Measurements from ENCODE around the gene RASA3. TPM values are rescaled to one million over a fixed set of nuclear protein-coding genes. Genes with fewer than 3 reads are reported as not detected.
A peak's percentile ranks its signal among the peaks of the same experiment; 100 is the strongest.
"Not testable (repeated sequence)": the region's sequence is repeated elsewhere in the genome, so short reads cannot be mapped to it uniquely, and the experiment has no call there.

RASA3 gene
- total RNA-seq, 1 experiment from 2014 or later = 22.8 TPM

- no peak for DNase-seq (ENCODE audit: low read depth)
These were observed 50.4 kb downstream of the RASA3 start for GRCh38 chr13:114081761-114082681.

- DNase-seq (ENCODE audit: low read depth) = no peak
These were observed 51.5 kb downstream of the RASA3 start for GRCh38 chr13:114080739-114081561.

GRCh38 chr13:114079601-114080536 lies 52.6 kb downstream of the RASA3 start:
- no peak for DNase-seq (ENCODE audit: low read depth)

GRCh38 chr13:114078461-114079451 lies 53.7 kb downstream of the RASA3 start:
- no peak for DNase-seq (ENCODE audit: low read depth)

- no peak for DNase-seq (ENCODE audit: low read depth)
These were observed 54.5 kb downstream of the RASA3 start for GRCh38 chr13:114077933-114078325.

- DNase-seq (ENCODE audit: low read depth) = no peak
These were observed 55.1 kb downstream of the RASA3 start for GRCh38 chr13:114077099-114077932.

GRCh38 chr13:114076329-114077090 lies 55.9 kb downstream of the RASA3 start:
- DNase-seq (ENCODE audit: low read depth) = no peak

GRCh38 chr13:114075811-114076210 lies 56.6 kb downstream of the RASA3 start:
- DNase-seq (ENCODE audit: low read depth) = not testable (repeated sequence)

GRCh38 chr13:114074671-114075315 lies 57.6 kb downstream of the RASA3 start:
- DNase-seq (ENCODE audit: low read depth) = no peak

GRCh38 chr13:114073881-114074612 lies 58.4 kb downstream of the RASA3 start:
- no peak for DNase-seq (ENCODE audit: low read depth)

GRCh38 chr13:114072421-114072820 lies 60.0 kb downstream of the RASA3 start:
- DNase-seq (ENCODE audit: low read depth) = no peak

- no peak for DNase-seq (ENCODE audit: low read depth)
These were observed 60.4 kb downstream of the RASA3 start for GRCh38 chr13:114071991-114072390.

- peak; percentile 15 for DNase-seq (ENCODE audit: low read depth)
These were observed 61.0 kb downstream of the RASA3 start for GRCh38 chr13:114071410-114071809.

GRCh38 chr13:114070098-114070799 lies 62.2 kb downstream of the RASA3 start:
- no peak for DNase-seq (ENCODE audit: low read depth)

GRCh38 chr13:114069376-114070097 lies 62.9 kb downstream of the RASA3 start:
- no peak for DNase-seq (ENCODE audit: low read depth)
